Measurements from ENCODE around the gene NAALADL2.
"Not testable (repeated sequence)": the region's sequence is repeated elsewhere in the genome, so short reads cannot be mapped to it uniquely, and the experiment has no call there.

NAALADL2 gene

GRCh38 chr3:175129126-175129525 lies 270.0 kb downstream of the NAALADL2 start:
- TF ChIP-seq CTCF (IDR thresholded peaks at IDR 0.05; ENCODE audit: borderline replicate concordance, extremely low read depth, low read length, poor library complexity, severe bottlenecking) (no peak), EZH2 (IDR thresholded peaks at IDR 0.05; ENCODE audit: borderline replicate concordance, low read depth, low read length, severe bottlenecking) (no peak)
- DNase-seq: no peak
- Histone ChIP-seq H3K27ac (ENCODE audit: low read length) (no peak overlapping the region), H2AFZ (ENCODE audit: low read depth, low read length) (no peak overlapping the region), H4K20me1 (ENCODE audit: insufficient read depth, low read length) (no peaks in the 10 kb centered on the region), H3K4me3 (ENCODE audit: low read depth in 1 of 2, low read length in 2 of 2) (no peak overlapping the region), H3K9me3 (ENCODE audit: insufficient read depth, low read length, severe bottlenecking) (peaks cover 3% of the 10 kb centered on the region), H3K27me3 (ENCODE audit: insufficient read depth, low read length, poor library complexity) (no peaks in the 10 kb centered on the region), H3K79me2 (ENCODE audit: insufficient read depth, low read length) (no peaks in the 10 kb centered on the region), H3K9ac (ENCODE audit: low read depth, low read length) (no peak overlapping the region), H3K4me1 (ENCODE audit: insufficient read depth, low read length) (no peaks in the 10 kb centered on the region), H3K4me2 (ENCODE audit: insufficient read depth, low read length) (no peak overlapping the region), H3K36me3 (ENCODE audit: insufficient read depth, low read length) (no peaks in the 10 kb centered on the region)
- ATAC-seq (ENCODE audit: insufficient read depth, low read depth): no peak

DNA sequence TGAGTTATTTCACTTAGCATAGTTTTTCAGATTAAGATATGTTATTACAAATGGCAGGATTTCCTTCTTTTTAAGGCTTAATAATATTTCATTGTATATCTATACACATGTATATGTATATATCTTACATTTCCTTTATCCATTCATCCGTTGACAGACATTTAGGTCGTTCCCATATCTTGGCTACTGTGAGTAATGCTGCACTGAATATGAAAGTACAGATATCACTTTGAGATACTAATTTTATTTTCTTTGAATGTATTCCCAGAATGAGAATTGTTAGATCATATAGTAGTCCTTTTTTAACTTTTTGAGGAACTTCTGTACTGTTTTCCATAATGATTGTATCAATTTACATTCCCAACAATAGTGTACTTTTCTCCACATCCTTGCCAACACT lies 270.4 kb downstream of the NAALADL2 start:
- TF ChIP-seq CTCF (IDR thresholded peaks at IDR 0.05; ENCODE audit: borderline replicate concordance, extremely low read depth, low read length, poor library complexity, severe bottlenecking) (no peak), EZH2 (IDR thresholded peaks at IDR 0.05; ENCODE audit: borderline replicate concordance, low read depth, low read length, severe bottlenecking) (no peak)
- H3K36me3 ChIP-seq (ENCODE audit: insufficient read depth, low read length): no peaks in the 10 kb centered on the region
- H3K27ac ChIP-seq (ENCODE audit: low read length): no peak overlapping the region
- H3K27me3 ChIP-seq (ENCODE audit: insufficient read depth, low read length, poor library complexity): no peaks in the 10 kb centered on the region
- no peaks in the 10 kb centered on the region for H3K79me2 ChIP-seq (ENCODE audit: insufficient read depth, low read length)
- H2AFZ ChIP-seq (ENCODE audit: low read depth, low read length): no peak overlapping the region
- H3K9ac ChIP-seq (ENCODE audit: low read depth, low read length): no peak overlapping the region
- no peaks in the 10 kb centered on the region for H3K4me1 ChIP-seq (ENCODE audit: insufficient read depth, low read length)
- H3K4me3 ChIP-seq (ENCODE audit: low read depth in 1 of 2, low read length in 2 of 2): no peak overlapping the region
- DNase-seq (no peak), ATAC-seq (ENCODE audit: insufficient read depth, low read depth) (no peak)
- peaks cover 4% of the 10 kb centered on the region for H3K9me3 ChIP-seq (ENCODE audit: insufficient read depth, low read length, severe bottlenecking)
- no peaks in the 10 kb centered on the region for H4K20me1 ChIP-seq (ENCODE audit: insufficient read depth, low read length)
- no peak overlapping the region for H3K4me2 ChIP-seq (ENCODE audit: insufficient read depth, low read length)

GRCh38 chr3:175131866-175132265 lies 272.7 kb downstream of the NAALADL2 start:
- H3K4me2 ChIP-seq (ENCODE audit: insufficient read depth, low read length); H3K79me2 ChIP-seq (ENCODE audit: insufficient read depth, low read length); H3K27ac ChIP-seq (ENCODE audit: low read length); H4K20me1 ChIP-seq (ENCODE audit: insufficient read depth, low read length); H2AFZ ChIP-seq (ENCODE audit: low read depth, low read length); H3K4me3 ChIP-seq (ENCODE audit: low read depth in 1 of 2, low read length in 2 of 2); H3K4me1 ChIP-seq (ENCODE audit: insufficient read depth, low read length); H3K36me3 ChIP-seq (ENCODE audit: insufficient read depth, low read length); DNase-seq; H3K27me3 ChIP-seq (ENCODE audit: insufficient read depth, low read length, poor library complexity); H3K9me3 ChIP-seq (ENCODE audit: insufficient read depth, low read length, severe bottlenecking); H3K9ac ChIP-seq (ENCODE audit: low read depth, low read length); ATAC-seq (ENCODE audit: insufficient read depth, low read depth): not testable (repeated sequence)

DNA sequence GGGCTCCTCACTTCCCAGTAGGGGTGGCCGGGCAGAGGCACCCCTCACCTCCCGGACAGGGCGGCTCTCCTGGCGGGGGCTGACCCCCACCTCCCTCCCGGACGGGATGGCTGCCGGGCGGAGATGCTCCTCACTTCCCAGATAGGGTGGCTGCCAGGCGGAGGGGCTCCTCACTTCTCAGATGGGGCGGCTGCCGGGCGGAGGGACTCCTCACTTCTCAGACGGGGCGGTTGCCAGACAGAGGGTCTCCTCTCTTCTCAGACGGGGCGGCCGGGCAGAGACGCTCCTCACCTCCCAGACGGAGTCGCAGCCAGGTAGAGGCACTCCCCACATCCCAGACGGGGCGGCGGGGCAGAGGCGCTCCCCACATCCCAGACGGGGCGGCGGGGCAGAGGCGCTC lies 273.6 kb downstream of the NAALADL2 start:
- H3K27me3 ChIP-seq (ENCODE audit: insufficient read depth, low read length, poor library complexity); H3K4me3 ChIP-seq (ENCODE audit: low read depth in 1 of 2, low read length in 2 of 2); ATAC-seq (ENCODE audit: insufficient read depth, low read depth); H3K9me3 ChIP-seq (ENCODE audit: insufficient read depth, low read length, severe bottlenecking); H3K4me1 ChIP-seq (ENCODE audit: insufficient read depth, low read length); H3K79me2 ChIP-seq (ENCODE audit: insufficient read depth, low read length); H3K27ac ChIP-seq (ENCODE audit: low read length); DNase-seq; H3K4me2 ChIP-seq (ENCODE audit: insufficient read depth, low read length); H4K20me1 ChIP-seq (ENCODE audit: insufficient read depth, low read length); H3K36me3 ChIP-seq (ENCODE audit: insufficient read depth, low read length); H2AFZ ChIP-seq (ENCODE audit: low read depth, low read length); H3K9ac ChIP-seq (ENCODE audit: low read depth, low read length): not testable (repeated sequence)

All from DND-41 (cell line).